IMR-90 (cell line): ENCODE measurements around the gene APOB. TPM values are rescaled to one million over a fixed set of nuclear protein-coding genes. Genes with fewer than 3 reads are reported as not detected.

ENCODE experiments used
- ATAC-seq: fragments of 200-7000 bp; cut with Tn5 transposase; 2 replicates; pipeline ENCODE4 v1.9.1; 2020; ENCODE audit warnings: low read depth, mild to moderate bottlenecking, moderate library complexity
- BruUV-seq: library from RNA; stranded (reverse); fragments of 400-500 nt; replicated peaks from 2 replicates; lab custom pipeline; 2021; lab: Mats Ljungman, UMichigan
- CTCF ChIA-PET: fragments of 300-600 bp; formaldehyde crosslinking; extraction: SDS; loops from one replicate; lab custom pipeline; 2021; ENCODE audit warnings: antibody characterized with exemption; lab: Yijun Ruan, JAX
- POLR2A ChIA-PET: fragments of 300-600 bp; sonication (Branson Sonifier 250); formaldehyde crosslinking; loops from one replicate; lab custom pipeline; 2022; ENCODE audit warnings: antibody characterized with exemption; ENCODE audit not compliant: unreplicated experiment; lab: Charles Lee
- DNase-seq: peaks from one replicate; pipeline ENCODE4 v3.0.0; 2013
- H2AFZ ChIP-seq: replicated peaks from 2 replicates; pipeline ENCODE3; 2013; ENCODE audit warnings: low read length, mild to moderate bottlenecking; ENCODE audit not compliant: poor library complexity
- H2AK5ac ChIP-seq: 2 replicates; pipeline ENCODE4 v1.6.1; 2013; ENCODE audit warnings: low read depth, low read length, inconsistent platforms
- H2AK9ac ChIP-seq: replicated peaks from 2 replicates; pipeline ENCODE3; 2013; ENCODE audit warnings: mild to moderate bottlenecking, low read depth, low read length, moderate library complexity; ENCODE audit not compliant: poor library complexity
- H2BK120ac ChIP-seq: 2 replicates; pipeline ENCODE4 v1.6.1; 2013; ENCODE audit warnings: low read depth, low read length, inconsistent platforms
- H2BK15ac ChIP-seq: 3 replicates; pipeline ENCODE4 v1.6.1; 2013; ENCODE audit warnings: low read depth, low read length, inconsistent platforms
- H2BK20ac ChIP-seq: 2 replicates; pipeline ENCODE4 v1.6.1; 2013; ENCODE audit warnings: low read depth, mild to moderate bottlenecking, inconsistent platforms, low read length, moderate library complexity
- H2BK5ac ChIP-seq: 2 replicates; pipeline ENCODE4 v1.6.1; 2013; ENCODE audit warnings: mild to moderate bottlenecking, low read depth, low read length, inconsistent platforms; ENCODE audit not compliant: poor library complexity, severe bottlenecking
- H3K14ac ChIP-seq: replicated peaks from 2 replicates; pipeline ENCODE4 v1.6.1; 2013; ENCODE audit warnings: low read depth, low read length, inconsistent platforms
- H3K18ac ChIP-seq: 2 replicates; pipeline ENCODE4 v1.6.1; 2013; ENCODE audit warnings: low read depth, low read length, control low read depth
- H3K23ac ChIP-seq: 2 replicates; pipeline ENCODE4 v1.6.1; 2013; ENCODE audit warnings: low read depth, low read length, inconsistent platforms
- H3K27ac ChIP-seq: 2 replicates; pipeline ENCODE4 v1.5.1; 2013; ENCODE audit warnings: mild to moderate bottlenecking, control low read depth, low read length; ENCODE audit not compliant: insufficient read depth
- H3K27me3 ChIP-seq: 2 replicates; pipeline ENCODE4 v1.6.1; 2013; ENCODE audit warnings: low read length; ENCODE audit not compliant: control insufficient read depth, insufficient read depth
- H3K36me3 ChIP-seq: 2 replicates; pipeline ENCODE4 v1.6.1; 2013; ENCODE audit warnings: low read length, mixed read lengths; ENCODE audit not compliant: control insufficient read depth, insufficient read depth
- H3K4ac ChIP-seq: 2 replicates; pipeline ENCODE4 v1.6.1; 2013; ENCODE audit warnings: low read depth, low read length, inconsistent platforms
- H3K4me1 ChIP-seq: 2 replicates; pipeline ENCODE4 v1.6.1; 2013; ENCODE audit warnings: low read length, mixed read lengths; ENCODE audit not compliant: control insufficient read depth, insufficient read depth
- H3K4me2 ChIP-seq: 2 replicates; pipeline ENCODE4 v1.6.1; 2013; ENCODE audit warnings: low read depth, mild to moderate bottlenecking, control low read depth, low read length, moderate library complexity
- H3K4me3 ChIP-seq: 2 replicates; pipeline ENCODE4 v1.5.1; 2013; ENCODE audit warnings: low read depth, mild to moderate bottlenecking, control low read depth, low read length, moderate library complexity; ENCODE audit not compliant: insufficient read depth
- H3K56ac ChIP-seq: 2 replicates; pipeline ENCODE4 v1.6.1; 2013; ENCODE audit warnings: low read length, inconsistent platforms; ENCODE audit not compliant: insufficient read depth; ENCODE audit errors: extremely low read depth
- H3K79me1 ChIP-seq, 2 experiments: 2 replicates each; pipeline ENCODE4 v1.6.1; 2013; ENCODE audit warnings: low read length in 2 of 2, inconsistent platforms in 1 of 2, low read depth in 1 of 2
- H3K9ac ChIP-seq: 2 replicates; pipeline ENCODE4 v1.6.1; 2013; ENCODE audit warnings: low read depth, low read length, control low read depth
- H3K9me1 ChIP-seq: 2 replicates; pipeline ENCODE4 v1.6.1; 2013; ENCODE audit warnings: low read length, inconsistent platforms; ENCODE audit not compliant: insufficient read depth
- H3K9me3 ChIP-seq: 2 replicates; pipeline ENCODE4 v1.6.1; 2013; ENCODE audit warnings: low read length; ENCODE audit not compliant: control insufficient read depth, insufficient read depth
- H4K20me1 ChIP-seq: 2 replicates; pipeline ENCODE4 v1.6.1; 2013; ENCODE audit warnings: low read length, inconsistent platforms; ENCODE audit not compliant: insufficient read depth
- H4K5ac ChIP-seq: 2 replicates; pipeline ENCODE4 v1.6.1; 2013; ENCODE audit warnings: mild to moderate bottlenecking, low read depth, low read length, control low read depth
- H4K8ac ChIP-seq, 2 experiments: 2 replicates each; pipeline ENCODE4 v1.6.1; 2013; ENCODE audit warnings: low read depth in 2 of 2, low read length in 2 of 2, control low read depth in 1 of 2, inconsistent platforms in 1 of 2
- H4K91ac ChIP-seq: 2 replicates; pipeline ENCODE4 v1.6.1; 2013; ENCODE audit warnings: low read depth, low read length, inconsistent platforms; ENCODE audit not compliant: insufficient read depth
- BHLHE40 ChIP-seq: fragments of 150-350 bp; IDR thresholded peaks from 2 replicates; pipeline ENCODE4 v1.6.1; 2016; ENCODE audit warnings: mild to moderate bottlenecking, low read depth, low read length
- CEBPB ChIP-seq: IDR thresholded peaks from 2 replicates; pipeline ENCODE4 v1.6.1; 2012; ENCODE audit warnings: low read depth, low read length, improper control_type of control experiment
- CHD1 ChIP-seq: IDR thresholded peaks from 2 replicates; pipeline ENCODE4 v1.6.1; 2012; ENCODE audit warnings: low read depth, low read length, improper control_type of control experiment
- ELK1 ChIP-seq: fragments of 150-350 bp; IDR thresholded peaks from 2 replicates; pipeline ENCODE4 v1.6.1; 2016; ENCODE audit warnings: low read depth, mild to moderate bottlenecking, low read length, moderate library complexity, borderline replicate concordance
- FOS ChIP-seq: fragments of 150-350 bp; IDR thresholded peaks from 2 replicates; pipeline ENCODE4 v1.6.1; 2016; ENCODE audit warnings: low read depth, low read length
- MAFK ChIP-seq: IDR thresholded peaks from 2 replicates; pipeline ENCODE4 v1.6.1; 2012; ENCODE audit warnings: low read depth, low read length, improper control_type of control experiment
- MAZ ChIP-seq: IDR thresholded peaks from 2 replicates; pipeline ENCODE4 v1.6.1; 2012; ENCODE audit warnings: low read depth, mild to moderate bottlenecking, low read length, improper control_type of control experiment, moderate library complexity, borderline replicate concordance
- MXI1 ChIP-seq: IDR thresholded peaks from 2 replicates; pipeline ENCODE4 v1.6.1; 2012; ENCODE audit warnings: low read depth, mild to moderate bottlenecking, low read length, moderate library complexity, borderline replicate concordance
- NFE2L2 ChIP-seq: fragments of 150-350 bp; IDR thresholded peaks from 2 replicates; pipeline ENCODE4 v1.6.1; 2016; ENCODE audit warnings: low read depth, mild to moderate bottlenecking, low read length
- POLR2A ChIP-seq: IDR thresholded peaks from 2 replicates; pipeline ENCODE4 v1.6.1; 2012; ENCODE audit warnings: mild to moderate bottlenecking, low read depth, low read length
- RAD21 ChIP-seq: IDR thresholded peaks from 2 replicates; pipeline ENCODE4 v1.6.1; 2012; ENCODE audit warnings: low read length, improper control_type of control experiment
- RFX5 ChIP-seq: IDR thresholded peaks from 2 replicates; pipeline ENCODE4 v1.8.0; 2012; ENCODE audit warnings: low read depth, mild to moderate bottlenecking, low read length, moderate library complexity
- WGBS, 2 experiments: methylation state at CpG; one replicate each; pipeline versions ENCODE4 v1.1.5 to v1.1.7; 2013; ENCODE audit warnings: missing lambda C conversion rate in 2 of 2; ENCODE audit not compliant: insufficient read length in 1 of 2; ENCODE audit errors: extremely low coverage in 2 of 2; 5-methylcytosine and 5-hydroxymethylcytosine counted together
- dilution Hi-C: fragments of 300-500 bp; cut with HindIII; formaldehyde crosslinking; loops from one replicate; pipeline ENCODE4 v1.14.3; 2018; ENCODE audit warnings: low sequenced_read_pairs; ENCODE audit not compliant: unreplicated experiment
- in situ Hi-C: fragments of 300-500 bp; cut with MboI; formaldehyde crosslinking; loops from 3 replicates; pipeline ENCODE4 v1.14.3; 2019; ENCODE audit warnings: low sequenced_read_pairs, inconsistent platforms, mixed read lengths
- intact Hi-C: fragments of 100-400 bp; cut with micrococcal nuclease; formaldehyde crosslinking; loops from 2 replicates; pipeline ENCODE4 v1.10.0; 2022
- polyA plus RNA-seq, 3 experiments: library from polyadenylated mRNA; depleted of rRNA; stranded (reverse); fragments of >200 nt; gene quantifications; 2 replicates each; pipeline ENCODE4 v1.2.3, GENCODE V29; 2012; ENCODE audit warnings: low replicate concordance in 1 of 3
- total RNA-seq: library from RNA; depleted of rRNA; stranded (reverse); fragments of >200 nt; gene quantifications from 2 replicates; pipeline ENCODE4 v1.2.3, GENCODE V29; 2012
- TF ChIP-seq, protein P1 (sequence below): fragments of 150-350 bp; IDR thresholded peaks from 2 replicates; pipeline ENCODE4 v1.6.1; 2017; ENCODE audit warnings: mild to moderate bottlenecking, antibody characterized with exemption, low read length, low read depth
- TF ChIP-seq, protein P2 (sequence below): conservative IDR thresholded peaks from 2 replicates; pipeline ENCODE4 v1.5.1; 2012; ENCODE audit warnings: mild to moderate bottlenecking, low read depth, low read length, improper control_type of control experiment

APOB gene
- total and polyA plus RNA-seq, 2 of the 4 experiments (the other 2 are of a cell fraction) = under 0.01 TPM; not detected in 1

- H2BK5ac ChIP-seq = no peak overlapping the region
- H2BK20ac ChIP-seq = no peak overlapping the region
- ATAC-seq (no peak), DNase-seq (no peak)
- H3K4me1 ChIP-seq = no peaks in the 10 kb centered on the region
- no peaks in the 10 kb centered on the region for H3K27me3 ChIP-seq
- H3K36me3 ChIP-seq = no peaks in the 10 kb centered on the region
- H3K4me2 ChIP-seq = no peak overlapping the region
- H2AK5ac ChIP-seq = no peak overlapping the region
- no peak overlapping the region for H3K27ac ChIP-seq
- no peak overlapping the region for H3K18ac ChIP-seq
- in situ Hi-C loops (no loop called here), intact Hi-C loops (no loop called here), dilution Hi-C loops (no loop called here)
- no peaks in the 10 kb centered on the region for H3K9me1 ChIP-seq
- no peak overlapping the region for H2AFZ ChIP-seq
- H3K14ac ChIP-seq = no peak overlapping the region
- H4K20me1 ChIP-seq = no peaks in the 10 kb centered on the region
- no peaks in the 10 kb centered on the region for H3K79me1 ChIP-seq
- H3K4me3 ChIP-seq = no peak overlapping the region
- ChIA-PET POLR2A (no interaction called here), CTCF (no interaction called here)
- H2BK15ac ChIP-seq = no peak overlapping the region
- H4K91ac ChIP-seq = no peak overlapping the region
- no peaks in the 10 kb centered on the region for H3K9me3 ChIP-seq
- H2AK9ac ChIP-seq = no peak overlapping the region
- no TSS peak for BruUV-seq
- no peak overlapping the region for H4K8ac ChIP-seq
- no peak overlapping the region for H2BK120ac ChIP-seq
- TF ChIP-seq NFE2L2 = no peak
- TF ChIP-seq MXI1 = no peak
- no peak for TF ChIP-seq ELK1
- no peak for TF ChIP-seq RFX5
- no peak for TF ChIP-seq BHLHE40
- TF ChIP-seq POLR2A = no peak
- TF ChIP-seq CEBPB = no peak
- no peak for TF ChIP-seq MAFK
- TF ChIP-seq, protein P1, sequence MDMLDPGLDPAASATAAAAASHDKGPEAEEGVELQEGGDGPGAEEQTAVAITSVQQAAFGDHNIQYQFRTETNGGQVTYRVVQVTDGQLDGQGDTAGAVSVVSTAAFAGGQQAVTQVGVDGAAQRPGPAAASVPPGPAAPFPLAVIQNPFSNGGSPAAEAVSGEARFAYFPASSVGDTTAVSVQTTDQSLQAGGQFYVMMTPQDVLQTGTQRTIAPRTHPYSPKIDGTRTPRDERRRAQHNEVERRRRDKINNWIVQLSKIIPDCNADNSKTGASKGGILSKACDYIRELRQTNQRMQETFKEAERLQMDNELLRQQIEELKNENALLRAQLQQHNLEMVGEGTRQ = no peak
- TF ChIP-seq RAD21 = no peak
- TF ChIP-seq CHD1 = no peak
- TF ChIP-seq, protein P2, sequence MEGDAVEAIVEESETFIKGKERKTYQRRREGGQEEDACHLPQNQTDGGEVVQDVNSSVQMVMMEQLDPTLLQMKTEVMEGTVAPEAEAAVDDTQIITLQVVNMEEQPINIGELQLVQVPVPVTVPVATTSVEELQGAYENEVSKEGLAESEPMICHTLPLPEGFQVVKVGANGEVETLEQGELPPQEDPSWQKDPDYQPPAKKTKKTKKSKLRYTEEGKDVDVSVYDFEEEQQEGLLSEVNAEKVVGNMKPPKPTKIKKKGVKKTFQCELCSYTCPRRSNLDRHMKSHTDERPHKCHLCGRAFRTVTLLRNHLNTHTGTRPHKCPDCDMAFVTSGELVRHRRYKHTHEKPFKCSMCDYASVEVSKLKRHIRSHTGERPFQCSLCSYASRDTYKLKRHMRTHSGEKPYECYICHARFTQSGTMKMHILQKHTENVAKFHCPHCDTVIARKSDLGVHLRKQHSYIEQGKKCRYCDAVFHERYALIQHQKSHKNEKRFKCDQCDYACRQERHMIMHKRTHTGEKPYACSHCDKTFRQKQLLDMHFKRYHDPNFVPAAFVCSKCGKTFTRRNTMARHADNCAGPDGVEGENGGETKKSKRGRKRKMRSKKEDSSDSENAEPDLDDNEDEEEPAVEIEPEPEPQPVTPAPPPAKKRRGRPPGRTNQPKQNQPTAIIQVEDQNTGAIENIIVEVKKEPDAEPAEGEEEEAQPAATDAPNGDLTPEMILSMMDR = no peak
- no peak for TF ChIP-seq FOS
- no peak for TF ChIP-seq MAZ
- 83% methylated on average over 1 of the region's 2 CpGs; no CpG with 5 or more reads in 1 of the 2 experiments for WGBS, 2 experiments
- no peak overlapping the region for H3K9ac ChIP-seq
- H4K5ac ChIP-seq = no peak overlapping the region
- no peak overlapping the region for H3K56ac ChIP-seq
- H3K4ac ChIP-seq = no peak overlapping the region
- no peak overlapping the region for H3K23ac ChIP-seq
Measured at GRCh38 chr2:21069746-21070340, 26.0 kb upstream of the APOB start.
